NCI-H1105 treated with DMSO at 0.1 percent for 48 hours (cell line): ENCODE results near the gene SLC22A13.
"Not testable (repeated sequence)": the region's sequence is repeated elsewhere in the genome, so short reads cannot be mapped to it uniquely, and the experiment has no call there.

Experiments used
- DNase-seq: peaks from one replicate; lab custom pipeline; 2025; lab: John Stamatoyannopoulos, UW

SLC22A13 gene

GRCh38 chr3:38306941-38307340, 41.3 kb downstream of the SLC22A13 start:
- no peak for DNase-seq

- DNase-seq = no peak
Observed at GRCh38 chr3:38307599-38307998, 42.0 kb downstream of the SLC22A13 start.

- DNase-seq = no peak
Observed at GRCh38 chr3:38308456-38308855, 42.8 kb downstream of the SLC22A13 start.

- DNase-seq = no peak
Observed at GRCh38 chr3:38311476-38311875, 45.9 kb downstream of the SLC22A13 start.

- no peak for DNase-seq
Observed at GRCh38 chr3:38311941-38312340, 46.3 kb downstream of the SLC22A13 start.

GRCh38 chr3:38312356-38312755, 46.7 kb downstream of the SLC22A13 start:
- no peak for DNase-seq

- no peak for DNase-seq
Observed at GRCh38 chr3:38313263-38313662, 47.7 kb downstream of the SLC22A13 start.

- DNase-seq = no peak
Observed at GRCh38 chr3:38313695-38314094, 48.1 kb downstream of the SLC22A13 start.

GRCh38 chr3:38314112-38314763, 48.6 kb downstream of the SLC22A13 start:
- DNase-seq = no peak

GRCh38 chr3:38314764-38315487, 49.3 kb downstream of the SLC22A13 start:
- no peak for DNase-seq

- no peak for DNase-seq
Observed at GRCh38 chr3:38315488-38316230, 50.0 kb downstream of the SLC22A13 start.

- no peak for DNase-seq
Observed at GRCh38 chr3:38316356-38317191, 51.0 kb downstream of the SLC22A13 start.

GRCh38 chr3:38317192-38317759, 51.7 kb downstream of the SLC22A13 start:
- DNase-seq = no peak

GRCh38 chr3:38318766-38319671, 53.4 kb downstream of the SLC22A13 start:
- no peak for DNase-seq

- DNase-seq = not testable (repeated sequence)
Observed at GRCh38 chr3:38320638-38321037, 55.0 kb downstream of the SLC22A13 start.

GRCh38 chr3:38323060-38323459, 57.4 kb downstream of the SLC22A13 start:
- no peak for DNase-seq

GRCh38 chr3:38325256-38325655, 59.6 kb downstream of the SLC22A13 start:
- DNase-seq = no peak

- DNase-seq = no peak
Observed at GRCh38 chr3:38327335-38328009, 61.9 kb downstream of the SLC22A13 start.
